Hepatocyte (in vitro differentiated cells): ENCODE measurements around the gene SHCBP1L. TPM values are rescaled to one million over a fixed set of nuclear protein-coding genes. Genes with fewer than 3 reads are reported as not detected.

Experiments used
- DNase-seq: peaks from one replicate; pipeline ENCODE4 v3.0.0-alpha.2; 2016; ENCODE audit warnings: low spot score
- H2AFZ ChIP-seq: fragments of 200-600 bp; sonication (generic); 2 replicates; pipeline ENCODE4 v1.6.0; 2016; ENCODE audit warnings: antibody characterized with exemption, mild to moderate bottlenecking
- H3K27ac ChIP-seq: fragments of 200-600 bp; sonication (generic); 2 replicates; pipeline ENCODE4 v1.5.1; 2016; ENCODE audit warnings: mild to moderate bottlenecking
- H3K27me3 ChIP-seq: fragments of 200-600 bp; sonication (generic); 2 replicates; pipeline ENCODE4 v1.6.1; 2016
- H3K36me3 ChIP-seq: fragments of 200-600 bp; sonication (generic); replicated peaks from 2 replicates; pipeline ENCODE4 v1.5.1; 2016; ENCODE audit warnings: low read depth; ENCODE audit not compliant: insufficient read depth
- H3K4me1 ChIP-seq: fragments of 200-600 bp; sonication (generic); 2 replicates; pipeline ENCODE4 v1.5.1; 2016; ENCODE audit warnings: mild to moderate bottlenecking, moderate library complexity; ENCODE audit not compliant: insufficient read depth
- H3K4me2 ChIP-seq: fragments of 200-600 bp; sonication (generic); 2 replicates; pipeline ENCODE4 v1.6.0; 2016
- H3K4me3 ChIP-seq: fragments of 200-600 bp; sonication (generic); 2 replicates; pipeline ENCODE4 v1.5.1; 2016; ENCODE audit warnings: mild to moderate bottlenecking
- H3K79me2 ChIP-seq: fragments of 200-600 bp; sonication (generic); 2 replicates; pipeline ENCODE4 v1.6.0; 2017; ENCODE audit warnings: mild to moderate bottlenecking
- H3K9me2 ChIP-seq: fragments of 200-600 bp; sonication (generic); replicated peaks from 2 replicates; pipeline ENCODE4 v1.6.0; 2017; ENCODE audit warnings: mild to moderate bottlenecking; ENCODE audit not compliant: insufficient read depth
- H3K9me3 ChIP-seq: fragments of 200-600 bp; sonication (generic); 2 replicates; pipeline ENCODE4 v1.5.1; 2016; ENCODE audit warnings: low read depth, mild to moderate bottlenecking
- H4K20me1 ChIP-seq: fragments of 200-600 bp; sonication (generic); 2 replicates; pipeline ENCODE4 v1.6.0; 2016; ENCODE audit warnings: mild to moderate bottlenecking; ENCODE audit not compliant: insufficient read depth, poor library complexity, severe bottlenecking
- CTCF ChIP-seq: fragments of 200-600 bp; sonication (generic); IDR thresholded peaks from 2 replicates; pipeline ENCODE4 v1.5.1; 2016; ENCODE audit warnings: antibody characterized with exemption, mild to moderate bottlenecking; ENCODE audit not compliant: poor library complexity
- EZH2 ChIP-seq: fragments of 200-600 bp; sonication (generic); IDR thresholded peaks from 2 replicates; pipeline ENCODE4 v1.6.1; 2016; ENCODE audit warnings: antibody characterized with exemption, mild to moderate bottlenecking, borderline replicate concordance
- EZH2phosphoT487 ChIP-seq: fragments of 200-600 bp; sonication (generic); IDR thresholded peaks from one replicate; pipeline ENCODE4 v1.6.1; 2018; ENCODE audit warnings: antibody characterized with exemption, mild to moderate bottlenecking, low read depth, moderate library complexity; ENCODE audit not compliant: unreplicated experiment, severe bottlenecking
- WGBS: methylation state at CpG from one replicate; pipeline ENCODE4 v1.1.6; 2016; ENCODE audit warnings: low lambda C conversion rate; ENCODE audit errors: missing lambda C conversion rate; 5-methylcytosine and 5-hydroxymethylcytosine counted together
- polyA plus RNA-seq: library from polyadenylated mRNA; unstranded; fragments of >200 nt; fragmentation: Nextera tagmentation; extraction: Ambion mirVana; gene quantifications from 2 replicates; pipeline ENCODE4 v1.2.1, GENCODE V29; 2016
- total RNA-seq: library from RNA; depleted of rRNA; stranded (reverse); fragments of >200 nt; gene quantifications from 2 replicates; pipeline ENCODE4 v1.2.3, GENCODE V29; 2014

SHCBP1L gene
- total and polyA plus RNA-seq, 2 experiments from 2014 or later, result not detected

- no peaks in the 10 kb centered on the region for H4K20me1 ChIP-seq
- WGBS, result 84% methylated on average over 6 of the region's 6 CpGs
- no peak for DNase-seq
Measured at GRCh38 chr1:182889997-182890396, 63.0 kb downstream of the SHCBP1L start.

DNA sequence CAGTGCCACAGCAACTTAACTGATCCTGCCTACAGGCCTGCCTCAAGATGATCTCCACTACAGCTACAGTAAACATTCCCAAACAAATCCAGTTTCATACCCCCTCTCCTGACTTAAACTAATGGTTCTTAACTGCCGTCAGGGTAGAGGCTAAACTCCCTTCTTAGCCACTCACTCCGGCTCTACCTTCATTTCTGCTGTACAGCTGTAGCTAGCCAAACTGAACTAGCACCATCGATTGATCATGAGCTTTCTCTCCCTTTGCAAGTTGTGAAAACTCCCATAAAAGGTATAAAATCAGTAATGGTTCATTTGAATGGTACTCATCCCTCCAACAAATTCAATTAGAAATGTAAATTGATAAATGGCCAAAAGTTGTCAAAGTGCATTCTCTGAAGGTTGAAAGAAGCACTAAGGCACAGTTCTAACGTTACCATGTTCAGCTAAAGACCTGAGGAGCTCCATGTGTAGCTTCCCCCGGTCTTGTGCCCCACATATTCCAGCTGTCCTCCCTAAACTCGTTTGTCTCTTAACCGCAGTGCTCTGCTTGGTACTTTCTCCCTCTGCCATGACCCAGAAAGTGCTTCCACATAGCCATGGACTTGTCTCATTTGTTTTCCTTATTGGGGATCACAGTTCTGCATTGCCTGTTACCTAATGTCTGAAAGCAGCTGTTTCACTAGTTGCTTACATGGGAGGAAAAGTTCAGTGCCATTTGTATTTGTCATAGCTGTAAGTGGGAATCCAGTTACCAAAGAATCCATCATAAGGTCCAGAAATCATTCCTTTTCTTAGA lies 64.0 kb downstream of the SHCBP1L start:
- Histone ChIP-seq H4K20me1 (peaks cover 1% of the 10 kb centered on the region), H3K27ac (no peak overlapping the region), H3K27me3 (no peaks in the 10 kb centered on the region), H3K4me2 (no peak overlapping the region), H3K79me2 (peaks cover 4% of the 10 kb centered on the region), H3K9me3 (no peaks in the 10 kb centered on the region), H2AFZ (no peak overlapping the region), H3K9me2 (no peaks in the 10 kb centered on the region), H3K4me3 (no peak overlapping the region), H3K36me3 (peaks cover 6% of the 10 kb centered on the region), H3K4me1 (no peaks in the 10 kb centered on the region)
- no peak for TF ChIP-seq EZH2phosphoT487
- TF ChIP-seq EZH2, result no peak
- TF ChIP-seq CTCF, result no peak
- DNase-seq, result no peak
- WGBS, result 91% methylated on average over 7 of the region's 7 CpGs

More at GRCh38 chr1:182889997-182890396, 63.0 kb downstream of the SHCBP1L start:
- Histone ChIP-seq H3K36me3 (peaks cover 6% of the 10 kb centered on the region), H3K4me3 (no peak overlapping the region), H2AFZ (no peak overlapping the region), H3K4me2 (no peak overlapping the region), H3K4me1 (no peaks in the 10 kb centered on the region), H3K27me3 (no peaks in the 10 kb centered on the region), H3K9me3 (no peaks in the 10 kb centered on the region), H3K27ac (no peak overlapping the region), H3K79me2 (peaks cover 4% of the 10 kb centered on the region), H3K9me2 (no peaks in the 10 kb centered on the region)
- TF ChIP-seq EZH2phosphoT487, result no peak

- no peak overlapping the region for H3K27ac ChIP-seq
- H3K27me3 ChIP-seq, result no peaks in the 10 kb centered on the region
- peaks cover 16% of the 10 kb centered on the region for H3K36me3 ChIP-seq
- no peaks in the 10 kb centered on the region for H3K9me3 ChIP-seq
- peaks cover 7% of the 10 kb centered on the region for H4K20me1 ChIP-seq
- no peaks in the 10 kb centered on the region for H3K4me1 ChIP-seq
- H3K4me2 ChIP-seq, result no peak overlapping the region
- TF ChIP-seq CTCF, result no peak
- TF ChIP-seq EZH2, result no peak
- TF ChIP-seq EZH2phosphoT487, result no peak
- no peak for DNase-seq
- peaks cover 5% of the 10 kb centered on the region for H3K79me2 ChIP-seq
- H3K9me2 ChIP-seq, result no peaks in the 10 kb centered on the region
- 97% methylated on average over 11 of the region's 11 CpGs for WGBS
- H3K4me3 ChIP-seq, result no peak overlapping the region
- no peak overlapping the region for H2AFZ ChIP-seq
Measured at GRCh38 chr1:182886985-182887384, 66.0 kb downstream of the SHCBP1L start.

DNA sequence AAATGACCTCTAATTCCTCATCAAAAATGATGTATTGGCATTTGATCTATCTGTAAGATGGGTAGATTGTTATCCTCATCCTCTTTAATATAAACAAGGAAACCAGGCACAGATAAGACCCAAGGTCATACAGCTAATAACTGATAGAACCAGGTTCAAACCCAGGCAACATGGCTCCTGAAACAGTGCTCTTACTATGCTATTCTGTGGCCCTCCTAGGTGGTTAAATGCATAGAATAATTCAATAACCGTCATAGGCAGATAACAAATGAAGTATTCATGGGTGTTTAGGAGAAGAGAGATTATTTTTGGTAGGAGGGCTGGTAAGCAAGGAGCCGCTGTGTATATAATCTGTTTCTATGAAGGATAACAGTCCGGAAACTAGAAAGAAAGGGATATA lies 67.4 kb downstream of the SHCBP1L start:
- DNase-seq, result no peak
- no peaks in the 10 kb centered on the region for H3K27me3 ChIP-seq
- no peak overlapping the region for H3K4me3 ChIP-seq
- peaks cover 16% of the 10 kb centered on the region for H3K79me2 ChIP-seq
- TF ChIP-seq EZH2phosphoT487, result no peak
- no peak for TF ChIP-seq EZH2
- no peak for TF ChIP-seq CTCF
- no peak overlapping the region for H3K4me2 ChIP-seq
- H2AFZ ChIP-seq, result no peak overlapping the region
- 97% methylated on average over 3 of the region's 3 CpGs for WGBS
- no peaks in the 10 kb centered on the region for H3K9me2 ChIP-seq
- no peak overlapping the region for H3K27ac ChIP-seq
- no peaks in the 10 kb centered on the region for H3K9me3 ChIP-seq
- peaks cover 10% of the 10 kb centered on the region for H4K20me1 ChIP-seq
- H3K36me3 ChIP-seq, result peaks cover 27% of the 10 kb centered on the region
- no peaks in the 10 kb centered on the region for H3K4me1 ChIP-seq
